Stimulated activated CD8-positive, alpha-beta memory T cell treated with anti-CD3 and anti-CD28 coated beads, Interleukin-7, amount 100 ng/mL, for 48 hours (primary cell): ENCODE data around the gene SH3YL1.

Experiments used
- DNase-seq, 2 donors: peaks; one replicate each; pipeline ENCODE4 v3.0.0-alpha.2; 2020; ENCODE audit warnings: low read depth in 1 of 2; ENCODE audit errors: extremely low read depth in 1 of 2

Gene SH3YL1

DNA sequence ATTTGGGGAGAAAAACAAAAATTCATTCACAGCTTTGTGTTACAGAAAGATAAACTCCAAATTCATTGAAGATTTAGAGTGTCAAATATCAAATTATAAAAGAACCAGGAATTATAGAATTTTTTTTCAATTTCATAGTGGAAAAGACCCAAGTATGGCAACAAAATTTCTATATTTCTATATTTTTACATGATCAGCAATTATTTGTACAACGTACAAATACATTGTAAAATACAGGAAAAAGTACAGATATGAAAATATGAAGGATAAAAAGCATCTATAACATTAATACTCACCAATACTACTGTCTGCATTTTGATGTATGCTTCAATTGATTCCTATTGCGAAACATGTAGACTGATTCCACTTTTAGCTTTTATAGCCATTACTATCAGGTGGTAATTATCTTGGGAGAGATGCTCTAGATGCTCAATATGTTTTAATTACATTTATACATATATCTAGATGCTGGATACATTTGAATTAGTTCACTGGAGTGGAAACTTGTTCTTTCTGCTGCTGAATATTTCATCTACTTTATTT is 4.0 kb downstream of the SH3YL1 start:
- no peak for DNase-seq

DNA sequence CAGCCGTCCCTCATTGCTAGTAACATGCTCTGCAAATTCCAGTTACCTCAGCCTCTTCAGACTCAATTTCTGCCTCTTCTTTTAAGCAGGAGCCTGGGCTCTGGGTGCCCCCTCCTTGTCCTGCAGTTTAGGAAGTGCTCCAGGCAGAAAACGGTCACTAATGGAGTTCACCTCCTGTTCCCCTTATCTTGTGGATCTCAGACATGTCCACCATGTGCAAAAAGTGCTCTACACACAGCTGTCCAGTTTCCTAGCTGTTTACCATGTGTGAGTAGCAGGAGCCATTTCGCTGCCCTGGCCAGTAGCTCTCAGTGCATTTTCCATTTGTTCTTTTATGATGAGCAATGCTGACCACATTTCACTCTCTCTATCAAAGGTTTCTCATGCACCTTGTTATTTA is 4.9 kb downstream of the SH3YL1 start:
- no peak for DNase-seq

DNA sequence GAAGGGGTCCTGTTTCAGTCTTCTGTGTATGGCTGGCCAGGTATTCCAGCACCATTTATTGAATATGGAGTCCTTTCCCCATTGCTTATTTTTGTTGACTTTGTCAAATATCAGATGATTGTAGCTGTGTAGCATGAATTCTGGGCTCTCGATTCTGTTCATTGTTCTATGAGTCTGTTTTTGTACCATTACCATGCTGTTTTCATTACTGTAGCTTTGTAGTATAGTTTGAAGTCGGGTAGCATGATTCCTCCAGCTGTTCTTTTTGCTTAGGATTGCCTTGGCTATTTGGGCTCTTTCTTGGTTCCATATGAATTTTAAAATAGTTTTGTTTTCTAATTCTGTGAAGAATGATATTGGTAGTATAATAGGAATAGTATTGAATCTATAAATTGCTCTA is 6.0 kb downstream of the SH3YL1 start:
- no peak for DNase-seq

DNA sequence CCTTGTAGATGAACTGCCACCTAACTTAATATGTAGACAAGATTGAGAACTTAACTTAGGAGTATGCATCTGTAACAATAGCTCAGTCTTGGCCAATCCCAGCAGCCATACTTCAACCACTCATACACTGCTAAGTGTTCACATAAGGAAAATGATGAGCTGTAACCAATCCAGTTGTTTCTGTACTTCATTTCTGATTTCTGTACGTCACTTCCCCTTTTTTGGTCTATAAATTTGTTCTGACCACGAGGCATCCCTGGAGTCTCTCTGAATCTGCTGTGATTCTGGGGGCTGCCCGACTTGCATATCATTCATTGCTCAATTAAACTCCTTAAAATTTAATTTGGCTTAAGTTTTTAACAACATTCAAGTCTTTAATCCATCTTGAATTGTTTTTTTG is 6.4 kb downstream of the SH3YL1 start:
- no peak for DNase-seq

DNA sequence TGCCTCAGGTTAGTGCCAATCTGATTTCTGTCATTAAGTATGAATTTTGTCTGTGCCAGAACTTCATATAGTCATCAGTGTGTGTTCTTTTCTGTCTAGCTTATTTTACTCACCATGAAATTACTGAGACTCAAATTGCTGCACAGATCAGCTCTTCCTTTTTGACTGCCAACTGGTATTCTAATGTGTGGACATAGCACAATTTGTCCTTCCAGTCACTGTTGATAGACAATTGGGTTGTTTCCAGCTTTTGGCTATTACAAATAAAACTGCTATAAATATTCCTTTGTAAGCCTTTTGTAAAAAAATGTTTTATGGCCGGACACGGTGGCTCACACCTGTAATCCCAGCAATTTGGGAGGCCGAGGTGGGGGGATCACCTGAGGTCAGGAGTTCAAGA is 7.7 kb downstream of the SH3YL1 start:
- no peak for DNase-seq

DNA sequence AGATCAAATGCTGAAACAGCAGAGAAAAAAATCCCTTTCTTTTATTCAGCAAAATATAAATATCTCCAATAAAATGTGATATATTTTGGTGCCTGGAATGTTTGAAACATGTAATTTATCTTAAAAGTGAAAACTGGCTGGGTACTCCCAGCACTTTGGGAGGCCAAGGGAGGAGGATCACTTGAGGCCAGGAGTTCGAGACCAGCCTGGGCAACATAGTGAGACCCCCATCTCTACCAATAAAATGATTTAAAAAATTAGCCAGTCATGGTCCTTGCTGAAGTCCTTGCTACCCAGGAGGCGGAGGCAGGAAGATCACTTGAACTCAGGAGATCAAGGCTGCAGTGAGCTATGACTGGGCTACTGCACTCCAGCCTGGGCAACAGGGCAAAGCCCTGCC is 8.6 kb downstream of the SH3YL1 start:
- no peak for DNase-seq

DNA sequence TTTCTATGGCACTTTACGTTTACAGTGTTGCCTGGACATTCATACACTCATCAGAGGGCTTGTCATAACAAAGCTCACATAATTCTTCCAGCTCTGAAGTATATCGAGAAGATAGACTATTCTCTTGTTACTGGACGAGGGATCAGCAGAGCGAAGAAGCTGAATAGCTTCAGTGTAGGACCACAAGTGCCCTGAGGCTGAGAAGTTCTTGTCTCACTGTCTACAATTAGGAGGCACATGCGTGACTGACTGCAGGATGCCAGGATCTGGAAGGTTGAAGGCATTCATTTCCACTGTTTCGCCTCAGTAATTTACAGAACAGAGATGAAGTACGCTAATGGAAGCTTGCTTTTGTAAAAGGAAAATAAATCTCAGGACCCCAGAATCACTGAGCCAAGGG is 9.6 kb downstream of the SH3YL1 start:
- DNase-seq = no peak

DNA sequence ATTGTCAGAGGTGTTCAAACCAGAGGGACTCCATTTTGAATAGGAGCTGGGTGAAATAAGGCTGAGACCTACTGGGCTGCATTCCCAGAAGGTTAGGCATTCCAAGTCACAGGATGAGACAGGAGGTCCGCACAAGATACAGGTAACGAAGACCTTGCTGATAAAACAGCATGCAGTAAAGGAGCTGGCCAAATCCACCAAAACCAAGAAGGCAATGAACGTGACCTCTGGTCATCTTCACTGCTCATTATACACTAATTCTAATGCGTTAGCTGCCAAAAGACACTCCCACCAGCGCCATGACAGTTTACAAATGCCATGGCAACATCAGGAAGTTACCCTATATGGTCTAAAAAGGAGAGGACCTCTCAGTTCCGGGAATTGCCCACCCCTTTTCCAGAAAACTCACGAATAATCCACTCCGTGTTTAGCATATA is 10.6 kb downstream of the SH3YL1 start:
- no peak for DNase-seq

DNA sequence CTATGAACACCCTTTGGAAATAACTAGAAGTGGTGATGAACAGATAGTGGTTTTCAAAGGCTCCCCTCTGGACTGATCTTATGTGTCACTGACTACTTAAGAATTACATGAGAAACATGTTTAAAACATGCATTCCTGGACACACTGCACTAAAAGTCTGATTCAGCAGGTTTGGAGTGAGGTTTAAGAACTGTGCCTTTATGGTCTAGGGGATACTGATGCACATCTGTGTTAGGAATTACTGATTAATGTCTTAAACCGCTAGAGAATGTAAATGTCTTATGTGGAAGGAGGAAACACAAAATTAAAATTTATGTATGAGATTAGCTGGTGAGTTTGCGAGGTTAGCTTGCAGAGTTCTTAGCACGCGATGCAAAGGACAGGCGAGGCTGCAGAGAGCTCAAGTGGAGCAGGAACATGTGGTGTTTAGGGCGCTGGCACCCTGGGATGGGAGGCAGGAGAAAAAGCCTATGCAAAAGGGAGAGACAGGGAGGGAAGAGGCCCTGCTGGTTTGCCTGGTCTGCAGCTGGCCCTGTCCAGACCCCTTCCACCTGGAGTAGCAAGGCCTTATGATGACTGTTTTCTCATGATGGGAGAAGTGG is 11.7 kb downstream of the SH3YL1 start:
- no peak for DNase-seq

DNA sequence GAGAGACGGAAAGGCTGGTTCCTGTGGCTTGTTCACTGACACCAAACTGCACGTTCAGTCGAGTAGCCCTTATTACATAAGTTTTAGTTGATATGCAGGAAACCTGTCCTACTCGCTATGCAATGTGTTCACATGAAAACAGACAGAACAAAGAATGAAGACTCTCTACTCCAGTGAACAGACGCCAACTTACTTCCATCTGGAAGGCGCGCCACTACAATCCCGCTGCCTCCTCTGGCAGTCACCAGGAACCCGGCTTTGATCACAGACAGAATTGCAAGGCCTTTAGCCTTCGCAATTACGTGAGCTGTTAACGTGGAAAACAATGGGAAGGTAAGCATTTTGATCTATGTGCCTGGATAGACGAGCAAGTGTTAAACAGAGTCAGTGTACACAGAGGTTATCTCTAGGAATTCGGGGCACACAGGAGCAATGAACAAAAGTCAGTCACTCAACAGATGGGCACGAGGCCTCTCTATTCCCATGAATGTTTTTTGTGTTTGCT is 14.2 kb downstream of the SH3YL1 start:
- DNase-seq = no peak

DNA sequence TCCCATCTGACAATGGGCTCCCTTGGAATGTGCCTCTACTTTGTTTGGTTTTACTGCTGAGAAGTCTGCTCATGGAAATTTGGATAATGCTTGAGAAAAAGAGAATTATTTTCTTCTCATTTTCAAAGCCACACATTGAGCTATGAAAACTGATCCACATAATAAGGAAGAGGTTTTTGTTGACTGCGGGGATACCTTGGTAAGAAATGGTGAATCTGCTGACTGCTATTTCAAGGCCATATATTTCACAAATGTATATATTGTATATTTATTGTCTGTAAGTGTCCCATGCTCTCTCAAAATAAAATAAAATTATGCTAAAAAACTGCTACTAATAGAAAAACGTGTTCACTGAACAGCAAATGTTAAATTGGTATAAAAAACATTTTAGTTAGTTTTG is 15.1 kb downstream of the SH3YL1 start:
- DNase-seq = no peak

DNA sequence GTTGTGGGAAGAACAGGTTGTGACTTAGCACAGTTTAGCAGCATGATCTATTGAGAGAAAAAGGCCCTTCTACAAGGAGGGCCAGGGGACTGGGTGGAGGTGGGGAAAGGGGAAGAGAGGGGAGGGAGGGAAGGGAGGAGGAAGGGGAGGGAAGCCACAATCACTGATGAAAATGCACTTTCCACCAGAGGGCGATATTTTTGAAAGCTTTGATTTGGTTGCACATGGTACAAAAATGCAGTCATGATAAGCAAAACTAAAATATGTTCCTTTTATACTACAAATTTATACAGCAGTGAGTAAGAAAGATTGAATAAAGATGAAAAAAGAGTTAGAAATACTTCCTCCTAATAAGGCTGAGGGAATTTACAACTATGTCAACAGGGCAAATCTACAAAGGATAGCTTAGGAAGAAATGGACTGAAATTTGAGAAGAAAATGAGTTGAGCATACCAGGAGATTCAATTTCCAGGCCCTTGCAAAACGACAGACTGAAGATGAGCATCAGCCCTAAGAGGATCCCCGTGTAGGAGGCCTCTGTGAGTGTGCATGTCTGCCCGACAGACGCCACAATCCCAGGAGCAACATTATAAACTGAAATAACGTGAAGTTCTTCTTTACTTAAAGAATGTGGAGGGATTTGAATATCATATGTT is 17.2 kb downstream of the SH3YL1 start:
- no peak for DNase-seq

DNA sequence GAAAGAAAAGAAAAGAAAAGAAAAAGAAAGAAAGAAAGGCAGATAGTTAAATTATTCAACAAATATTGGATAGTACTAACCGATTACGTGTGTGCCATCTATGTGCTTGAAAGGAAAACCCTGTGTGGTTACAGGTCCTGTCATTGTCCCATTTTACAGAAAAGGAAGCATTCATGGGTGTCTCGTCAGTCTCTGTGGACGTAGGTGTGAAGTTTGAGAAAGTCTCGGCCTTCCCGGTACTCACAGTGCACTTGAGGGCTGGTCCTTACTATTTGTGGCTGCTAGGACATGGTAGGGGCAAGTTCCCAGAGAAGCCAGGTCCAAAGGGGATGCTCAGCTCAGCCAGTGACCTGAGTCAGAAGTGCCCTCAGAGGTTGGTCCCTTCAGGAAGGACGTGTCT is 19.3 kb downstream of the SH3YL1 start:
- no peak for DNase-seq

DNA sequence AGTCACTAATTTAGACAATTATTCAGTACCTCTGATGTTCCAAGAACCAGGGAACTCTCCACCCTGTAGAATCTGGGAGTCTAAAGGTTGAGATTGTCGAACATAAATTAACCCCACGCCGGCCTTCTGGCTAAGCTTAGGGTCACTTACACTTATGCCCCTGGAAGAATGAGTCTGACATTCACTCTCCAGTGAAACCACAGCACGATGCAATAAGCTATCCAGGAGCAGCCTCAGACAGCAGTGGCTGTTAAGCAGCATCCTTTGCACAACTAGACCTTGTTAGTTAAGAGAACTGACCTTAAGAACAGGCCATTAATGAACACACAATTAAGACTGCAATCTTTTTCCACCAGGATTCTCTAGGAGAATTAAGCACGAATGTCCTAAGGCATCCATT is 25.0 kb downstream of the SH3YL1 start:
- DNase-seq = no peak

DNA sequence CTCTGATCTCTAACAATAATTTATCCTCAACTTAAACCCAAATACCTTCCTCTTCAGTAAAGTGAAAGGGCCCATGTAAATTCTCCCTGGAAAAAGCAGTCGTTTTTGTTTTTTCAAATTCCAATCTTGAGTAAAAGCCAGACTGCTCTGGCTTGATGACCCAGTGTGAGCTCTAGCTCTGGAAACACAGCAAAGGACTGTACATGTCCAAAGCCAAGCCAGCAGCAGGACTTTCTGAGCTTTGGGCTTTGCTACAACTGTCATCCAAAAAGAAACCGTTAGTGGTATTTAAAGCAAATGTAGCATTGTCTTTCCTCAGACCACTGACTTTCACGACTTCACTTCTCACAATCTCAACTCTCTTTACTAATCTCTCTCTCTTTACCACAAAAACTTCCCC is 25.4 kb downstream of the SH3YL1 start:
- no peak for DNase-seq

DNA sequence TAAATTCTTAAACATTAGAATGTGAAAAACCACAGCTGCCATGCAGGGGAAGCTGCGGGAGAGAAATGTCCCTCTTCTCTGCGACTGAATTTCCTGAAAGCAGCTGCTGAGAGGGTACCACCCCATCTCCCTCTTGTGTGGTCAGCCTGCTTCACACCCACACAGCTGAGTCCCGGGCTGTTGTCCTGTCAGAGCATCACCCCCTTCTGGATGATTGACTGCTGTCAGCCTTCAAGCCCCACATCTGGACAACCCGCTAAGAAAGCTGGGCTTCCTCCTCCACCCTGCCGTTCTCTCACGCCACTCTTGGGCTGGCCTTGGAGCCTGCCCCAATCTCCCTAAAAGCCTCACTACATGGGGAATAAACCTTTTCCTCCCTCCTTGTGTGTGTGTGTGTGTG is 26.0 kb downstream of the SH3YL1 start:
- no peak for DNase-seq

DNA sequence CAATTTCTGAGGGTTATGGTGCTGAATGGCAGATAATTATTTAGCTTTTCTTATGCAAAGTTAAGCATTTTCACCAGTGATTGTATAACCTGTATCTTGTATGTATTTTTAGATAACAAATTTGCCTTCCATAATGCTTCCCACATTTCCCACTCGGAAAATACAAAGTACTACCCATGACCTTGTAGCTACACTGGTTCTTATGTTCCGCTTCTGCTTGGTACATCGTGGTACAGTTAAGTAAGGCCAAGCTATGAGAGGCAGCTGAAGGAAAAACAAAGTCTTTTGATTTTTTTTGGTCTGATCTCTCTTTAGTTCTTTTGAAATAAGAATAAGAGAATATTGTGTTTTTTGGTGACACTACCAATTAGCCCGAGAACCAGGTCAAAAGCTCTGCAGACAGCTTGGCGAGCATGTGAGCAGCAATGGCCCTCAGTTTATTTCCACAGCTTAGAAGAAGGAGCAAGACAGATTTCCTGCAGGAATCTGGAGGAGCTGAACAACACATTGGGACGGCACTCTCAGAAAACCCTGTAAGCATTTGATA is 26.8 kb downstream of the SH3YL1 start:
- DNase-seq = no peak

DNA sequence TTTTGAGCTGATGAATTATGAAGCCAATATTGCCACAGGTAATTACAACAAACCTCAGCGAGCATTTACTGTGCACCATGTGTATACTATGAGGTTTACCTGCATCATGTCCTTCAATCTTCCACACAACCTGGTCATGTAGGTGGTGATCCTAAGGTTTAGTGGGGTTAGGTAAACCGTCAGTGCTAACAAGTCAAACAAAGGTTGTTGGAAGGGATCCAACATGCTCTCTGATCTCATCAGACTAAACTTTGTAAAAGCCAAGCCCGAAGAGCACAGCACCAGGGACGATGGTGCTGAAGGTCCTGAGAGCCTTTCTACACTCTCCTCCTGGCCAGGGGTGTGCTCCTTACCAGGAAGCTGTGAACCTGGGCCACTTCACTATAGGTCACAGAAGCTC is 29.4 kb downstream of the SH3YL1 start:
- no peak for DNase-seq

DNA sequence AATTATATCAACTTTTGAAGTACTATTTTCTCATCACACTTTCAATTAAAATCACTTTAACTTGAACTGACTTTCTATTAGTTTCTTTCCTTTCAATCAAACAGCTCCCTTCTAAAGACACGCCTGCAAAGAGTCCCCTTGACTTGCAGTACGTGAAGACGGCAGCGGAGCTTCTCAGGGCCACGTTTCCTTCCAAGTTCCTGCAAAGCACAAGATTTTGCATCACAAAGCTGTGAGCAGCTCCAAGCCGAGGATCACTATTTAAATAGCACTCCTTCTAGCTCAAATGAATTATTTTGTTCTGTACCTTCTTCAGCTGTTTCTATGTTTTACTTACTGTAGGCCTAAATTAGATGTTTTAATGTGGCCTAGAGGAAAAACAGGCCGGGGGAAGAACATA is 30.8 kb downstream of the SH3YL1 start:
- no peak for DNase-seq

DNA sequence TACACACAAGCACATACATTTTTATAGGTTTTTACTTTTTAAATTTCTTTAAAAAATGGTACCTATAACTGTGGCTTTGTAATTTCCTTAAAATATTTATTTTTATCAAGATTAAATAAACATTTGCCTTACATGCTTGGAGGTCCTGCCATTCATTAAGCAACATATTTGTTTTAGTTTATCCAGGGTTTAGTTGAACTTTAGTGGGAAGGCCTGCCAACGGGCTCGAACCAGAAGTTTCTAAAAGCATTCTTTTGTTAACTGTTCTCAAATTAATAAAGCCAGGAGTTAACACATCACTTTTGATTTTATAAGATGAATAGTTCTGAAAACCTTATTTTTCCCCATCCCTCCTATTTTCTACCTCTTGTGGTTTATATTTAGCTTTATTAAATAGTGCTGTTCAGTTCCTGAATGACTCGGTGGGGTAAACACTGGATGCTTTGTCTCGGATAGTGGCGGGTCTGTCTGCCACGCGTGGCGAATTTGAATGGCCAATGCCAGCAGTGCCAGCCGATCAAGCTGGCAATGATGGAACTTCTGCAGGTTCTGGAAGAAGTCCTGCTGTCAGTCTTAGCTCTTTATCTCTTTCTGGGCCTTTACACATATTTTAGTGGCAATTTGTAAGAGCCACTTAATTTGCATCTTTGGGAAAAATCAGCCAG is 32.2 kb downstream of the SH3YL1 start:
- no peak for DNase-seq

DNA sequence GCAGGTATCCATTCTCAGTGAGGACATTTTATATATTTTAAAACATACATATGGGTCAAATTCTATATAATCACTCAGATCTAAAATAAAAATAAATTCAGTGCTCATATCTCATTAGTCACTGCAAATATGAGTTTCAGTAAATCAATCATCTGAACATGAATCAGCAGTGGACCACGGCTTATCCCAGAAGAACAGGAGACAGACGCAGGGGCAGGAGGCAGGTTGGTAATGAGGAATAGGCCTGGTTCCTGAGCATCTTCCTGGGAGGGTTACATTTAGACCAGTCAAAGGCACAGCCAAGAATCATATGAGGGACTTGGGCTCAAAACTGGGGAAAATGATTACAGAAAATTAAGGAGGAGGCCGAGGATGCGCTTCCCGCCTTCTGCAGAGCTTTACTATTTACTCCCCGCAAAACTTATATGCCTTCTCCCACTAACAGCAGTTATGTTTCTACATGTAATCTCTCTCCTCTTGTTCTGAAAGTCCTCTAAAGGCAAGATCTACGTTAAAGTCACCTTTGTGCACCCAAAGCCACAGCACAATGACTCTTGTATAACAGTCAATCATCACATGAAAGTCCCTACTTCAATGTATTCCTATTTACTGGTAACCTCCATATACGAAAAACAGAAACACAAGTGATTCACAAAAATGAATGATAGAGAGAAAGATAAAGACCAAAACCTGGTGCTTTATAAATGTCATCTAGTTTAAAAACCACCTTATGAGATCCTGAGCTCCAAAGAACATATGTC is 35.1 kb downstream of the SH3YL1 start:
- DNase-seq = no peak
